Measurements from ENCODE around the gene CENPV.
"Not testable (repeated sequence)": the region's sequence is repeated elsewhere in the genome, so short reads cannot be mapped to it uniquely, and the experiment has no call there.

The CENPV gene

GRCh38 chr17:16306211-16306610, 47.1 kb downstream of the CENPV start:
- DNase-seq = no peak

GRCh38 chr17:16304830-16305229, 48.4 kb downstream of the CENPV start:
- DNase-seq = peak in 1 of 2 donors; percentile 3

GRCh38 chr17:16302856-16303255, 50.4 kb downstream of the CENPV start:
- no peak for DNase-seq

GRCh38 chr17:16301963-16302855, 51.1 kb downstream of the CENPV start:
- DNase-seq = no peak

- no peak for DNase-seq
These were observed 52.7 kb downstream of the CENPV start for GRCh38 chr17:16300554-16300953.

- DNase-seq = no peak
These were observed 55.1 kb downstream of the CENPV start for GRCh38 chr17:16298140-16298662.

GRCh38 chr17:16297367-16298139, 55.7 kb downstream of the CENPV start:
- no peak for DNase-seq

GRCh38 chr17:16296072-16296471, 57.2 kb downstream of the CENPV start:
- not testable (repeated sequence) for DNase-seq

- DNase-seq = no peak
These were observed 58.7 kb downstream of the CENPV start for GRCh38 chr17:16294560-16294959.

GRCh38 chr17:16293931-16294330, 59.3 kb downstream of the CENPV start:
- no peak for DNase-seq
